Measurements from ENCODE around the gene LIMK2.

The LIMK2 gene

DNA sequence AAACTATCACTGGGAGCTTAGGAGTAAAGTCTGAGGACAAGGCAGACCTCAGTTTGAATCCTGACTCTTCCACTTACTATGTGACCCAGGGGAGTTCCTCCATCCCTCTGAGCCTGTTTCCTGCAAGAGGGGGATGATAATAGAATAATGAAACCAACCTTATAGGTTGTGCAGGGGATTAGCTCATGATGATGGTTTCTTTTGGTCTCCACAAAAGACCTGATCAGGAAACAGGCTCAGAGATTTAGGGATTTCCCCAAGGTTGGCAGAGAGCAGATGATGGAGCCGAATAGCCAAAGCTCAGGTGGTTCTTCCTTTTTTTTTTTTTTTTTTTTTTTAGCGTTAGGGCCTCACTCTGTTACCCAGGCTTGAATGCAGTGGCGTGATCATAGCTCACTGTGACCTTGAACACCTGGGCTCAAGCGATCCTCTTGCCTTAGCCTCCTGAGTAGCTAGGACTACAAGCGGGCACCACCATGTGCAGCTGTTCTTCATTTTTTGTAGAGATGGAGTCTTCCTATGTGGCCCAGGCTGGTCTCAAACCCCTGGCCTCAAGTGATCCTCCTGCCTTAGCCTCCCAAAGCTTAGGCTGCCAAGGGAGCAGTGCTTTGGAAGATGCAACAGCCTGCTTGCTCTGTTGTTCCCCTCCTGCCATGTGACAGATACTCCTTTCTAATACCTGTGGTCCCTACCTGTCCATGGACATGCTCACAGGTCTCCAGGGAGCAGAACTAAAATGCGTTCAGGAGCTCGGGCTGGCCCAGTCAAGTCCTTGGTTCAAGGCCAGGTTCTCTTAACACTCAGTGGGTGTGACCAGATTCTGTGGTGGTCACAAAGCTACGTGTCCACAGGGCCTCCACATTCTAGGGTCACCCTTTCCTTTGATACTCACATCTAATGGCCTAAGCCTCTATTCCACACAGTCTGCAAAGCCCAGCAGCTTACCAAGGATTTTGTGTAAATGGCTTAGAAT lies 111.8 kb downstream of the LIMK2 start:
- DNase-seq = no peak
- Mint-ChIP-seq H3K4me3 (no peak overlapping the region), H3K36me3 (ENCODE audit: low read depth) (peaks cover 47% of the 10 kb centered on the region), H3K4me1 (no peaks in the 10 kb centered on the region), H3K27ac (no peak overlapping the region), H3K27me3 (ENCODE audit: low read depth, poor library complexity) (peaks cover 3% of the 10 kb centered on the region), H3K9me3 (no peaks in the 10 kb centered on the region)
- TF ChIP-seq CTCF (IDR thresholded peaks at IDR 0.05) = no peak

GRCh38 chr22:31326877-31327276 lies 114.8 kb downstream of the LIMK2 start:
- Mint-ChIP-seq H3K36me3 (ENCODE audit: low read depth) (peaks cover 70% of the 10 kb centered on the region), H3K27ac (no peak overlapping the region), H3K4me1 (no peaks in the 10 kb centered on the region), H3K27me3 (ENCODE audit: low read depth, poor library complexity) (peaks cover 3% of the 10 kb centered on the region), H3K9me3 (no peaks in the 10 kb centered on the region), H3K4me3 (no peak overlapping the region)
- TF ChIP-seq CTCF (IDR thresholded peaks at IDR 0.05) = no peak
- no peak for DNase-seq

- DNase-seq = no peak
- Mint-ChIP-seq H3K4me3 (no peak overlapping the region), H3K27ac (peak overlapping the region; percentile 91), H3K36me3 (ENCODE audit: low read depth) (peaks cover 74% of the 10 kb centered on the region), H3K9me3 (no peaks in the 10 kb centered on the region), H3K4me1 (no peaks in the 10 kb centered on the region), H3K27me3 (ENCODE audit: low read depth, poor library complexity) (peaks cover 3% of the 10 kb centered on the region)
- no peak for TF ChIP-seq CTCF (IDR thresholded peaks at IDR 0.05)
These were observed 115.9 kb downstream of the LIMK2 start for GRCh38 chr22:31327806-31328543.

- H3K27ac Mint-ChIP-seq = no peak overlapping the region
- no peaks in the 10 kb centered on the region for H3K4me1 Mint-ChIP-seq
- H3K9me3 Mint-ChIP-seq = no peaks in the 10 kb centered on the region
- no peak overlapping the region for H3K4me3 Mint-ChIP-seq
- H3K36me3 Mint-ChIP-seq (ENCODE audit: low read depth) = peaks cover 77% of the 10 kb centered on the region
- peaks cover 3% of the 10 kb centered on the region for H3K27me3 Mint-ChIP-seq (ENCODE audit: low read depth, poor library complexity)
- TF ChIP-seq CTCF (IDR thresholded peaks at IDR 0.05) = no peak
- no peak for DNase-seq
These were observed 116.5 kb downstream of the LIMK2 start for GRCh38 chr22:31328544-31328960.

- no peaks in the 10 kb centered on the region for H3K4me1 Mint-ChIP-seq
These were observed 116.9 kb downstream of the LIMK2 start for GRCh38 chr22:31329029-31329428.

More at GRCh38 chr22:31329029-31329428, 116.9 kb downstream of the LIMK2 start:
- TF ChIP-seq CTCF (IDR thresholded peaks at IDR 0.05) = no peak
- H3K36me3 Mint-ChIP-seq (ENCODE audit: low read depth) = peaks cover 82% of the 10 kb centered on the region
- H3K27me3 Mint-ChIP-seq (ENCODE audit: low read depth, poor library complexity) = peaks cover 3% of the 10 kb centered on the region
- H3K27ac Mint-ChIP-seq = peak overlapping the region; percentile 68
- DNase-seq = no peak
- H3K4me3 Mint-ChIP-seq = no peak overlapping the region
- no peaks in the 10 kb centered on the region for H3K9me3 Mint-ChIP-seq
